ENCODE data around the gene LY6G5C.

DNA sequence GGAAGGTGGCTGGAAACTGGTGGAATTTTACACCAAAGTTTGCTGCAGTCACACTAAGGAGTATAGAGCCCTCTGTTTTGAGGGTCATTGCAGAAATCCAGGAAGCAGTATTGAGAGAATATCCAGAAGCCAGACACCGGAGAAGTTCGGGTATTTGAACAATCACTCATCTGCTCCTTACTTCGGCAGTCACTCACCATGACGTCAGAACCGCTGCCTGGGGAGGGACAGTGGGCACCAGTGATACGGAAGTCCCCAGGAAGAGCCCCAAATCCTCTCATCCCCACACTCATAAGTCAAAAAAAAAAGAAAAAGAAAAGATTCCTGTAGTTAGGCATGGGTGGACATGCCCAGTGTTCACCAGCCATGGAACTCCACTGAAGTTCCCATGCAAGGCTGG, 4.0 kb downstream of the LY6G5C start:
- TF ChIP-seq, protein P1, sequence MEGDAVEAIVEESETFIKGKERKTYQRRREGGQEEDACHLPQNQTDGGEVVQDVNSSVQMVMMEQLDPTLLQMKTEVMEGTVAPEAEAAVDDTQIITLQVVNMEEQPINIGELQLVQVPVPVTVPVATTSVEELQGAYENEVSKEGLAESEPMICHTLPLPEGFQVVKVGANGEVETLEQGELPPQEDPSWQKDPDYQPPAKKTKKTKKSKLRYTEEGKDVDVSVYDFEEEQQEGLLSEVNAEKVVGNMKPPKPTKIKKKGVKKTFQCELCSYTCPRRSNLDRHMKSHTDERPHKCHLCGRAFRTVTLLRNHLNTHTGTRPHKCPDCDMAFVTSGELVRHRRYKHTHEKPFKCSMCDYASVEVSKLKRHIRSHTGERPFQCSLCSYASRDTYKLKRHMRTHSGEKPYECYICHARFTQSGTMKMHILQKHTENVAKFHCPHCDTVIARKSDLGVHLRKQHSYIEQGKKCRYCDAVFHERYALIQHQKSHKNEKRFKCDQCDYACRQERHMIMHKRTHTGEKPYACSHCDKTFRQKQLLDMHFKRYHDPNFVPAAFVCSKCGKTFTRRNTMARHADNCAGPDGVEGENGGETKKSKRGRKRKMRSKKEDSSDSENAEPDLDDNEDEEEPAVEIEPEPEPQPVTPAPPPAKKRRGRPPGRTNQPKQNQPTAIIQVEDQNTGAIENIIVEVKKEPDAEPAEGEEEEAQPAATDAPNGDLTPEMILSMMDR (IDR thresholded peaks at IDR 0.05), result no peak
- TF ChIP-seq POLR2A (IDR thresholded peaks at IDR 0.05), result no peak

Data from thyroid gland (tissue), 4 donors.